Endothelial cell (in vitro differentiated cells): ENCODE measurements around the gene ABCD3. TPM values are rescaled to one million over a fixed set of nuclear protein-coding genes. Genes with fewer than 3 reads are reported as not detected.
"Not testable (repeated sequence)": the region's sequence is repeated elsewhere in the genome, so short reads cannot be mapped to it uniquely, and the experiment has no call there.

Experiments used
- DNase-seq: peaks from one replicate; pipeline ENCODE4 v3.0.0; 2021; ENCODE audit warnings: low spot score
- H3K27ac Mint-ChIP-seq: one replicate; pipeline ENCODE4 v1.8.0; 2021; ENCODE audit warnings: mixed read lengths, inconsistent platforms; ENCODE audit not compliant: unreplicated experiment
- H3K27me3 Mint-ChIP-seq: one replicate; pipeline ENCODE4 v1.8.0; 2021; ENCODE audit warnings: mild to moderate bottlenecking, moderate library complexity, mixed read lengths, inconsistent platforms; ENCODE audit not compliant: unreplicated experiment
- H3K36me3 Mint-ChIP-seq: one replicate; pipeline ENCODE4 v1.8.0; 2021; ENCODE audit warnings: mild to moderate bottlenecking, low read depth, mixed read lengths, inconsistent platforms; ENCODE audit not compliant: unreplicated experiment
- H3K4me1 Mint-ChIP-seq: one replicate; pipeline ENCODE4 v1.8.0; 2021; ENCODE audit warnings: mild to moderate bottlenecking, mixed read lengths, inconsistent platforms; ENCODE audit not compliant: unreplicated experiment
- H3K4me3 Mint-ChIP-seq: one replicate; pipeline ENCODE4 v1.8.0; 2021; ENCODE audit warnings: mild to moderate bottlenecking, mixed read lengths, inconsistent platforms; ENCODE audit not compliant: unreplicated experiment
- H3K9me3 Mint-ChIP-seq: one replicate; pipeline ENCODE4 v1.8.0; 2021; ENCODE audit warnings: mixed read lengths, inconsistent platforms; ENCODE audit not compliant: unreplicated experiment
- total RNA-seq: library from RNA; stranded (reverse); fragmentation: NEBNext Ultra II Directional; extraction: Animal tissue kit (Norgen Biotek cat#: 25700); gene quantifications from one replicate; pipeline ENCODE4 v1.2.1, GENCODE V29; 2021; ENCODE audit not compliant: unreplicated experiment
- TF ChIP-seq, protein P1 (sequence below): fragments of 200-600 bp; sonication (generic); IDR thresholded peaks from one replicate; pipeline ENCODE4 v1.5.0; 2021; ENCODE audit warnings: antibody characterized with exemption; ENCODE audit not compliant: unreplicated experiment

Gene ABCD3
- total RNA-seq, 1 donor from 2014 or later, result 59.6 TPM

DNA sequence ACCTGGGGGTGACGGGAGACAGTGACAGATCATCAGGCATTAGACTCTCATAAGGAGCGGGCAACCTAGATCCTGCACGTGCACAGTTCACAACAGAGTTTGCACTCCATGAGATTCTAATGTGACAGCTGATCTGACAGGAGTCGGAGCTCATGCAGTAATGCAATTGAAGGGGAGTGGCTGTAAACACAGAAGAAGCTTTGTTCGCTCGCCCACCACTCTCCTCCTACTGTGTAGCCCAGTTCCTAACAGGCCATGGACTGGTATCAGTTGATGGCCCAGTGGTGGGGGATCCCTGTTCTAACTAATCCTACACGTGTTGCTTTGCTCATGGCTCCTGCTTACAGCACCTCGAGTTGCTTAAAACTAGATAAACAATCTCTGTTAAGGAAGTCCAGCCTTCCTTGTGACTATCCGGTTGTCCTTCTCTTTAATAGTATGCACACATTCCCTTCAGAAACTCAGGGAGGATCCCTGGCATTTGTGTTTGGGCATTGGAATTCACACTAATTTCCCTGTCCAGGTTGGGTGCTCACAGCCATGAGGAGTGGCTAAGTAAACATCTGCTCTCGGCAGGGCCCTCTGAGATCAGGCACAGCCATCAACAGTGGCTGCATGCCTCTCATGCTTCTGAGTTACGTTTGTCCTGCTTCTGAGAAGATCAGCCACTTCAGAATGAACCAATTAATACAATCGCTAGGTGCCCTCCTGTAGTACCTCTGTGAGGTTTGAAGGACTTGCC lies 144.5 kb downstream of the ABCD3 start:
- no peak for DNase-seq
- H3K27me3 Mint-ChIP-seq, result peaks cover 2% of the 10 kb centered on the region
- H3K27ac Mint-ChIP-seq, result no peak overlapping the region
- no peak overlapping the region for H3K4me3 Mint-ChIP-seq
- no peaks in the 10 kb centered on the region for H3K9me3 Mint-ChIP-seq
- H3K36me3 Mint-ChIP-seq, result no peaks in the 10 kb centered on the region
- TF ChIP-seq, protein P1, sequence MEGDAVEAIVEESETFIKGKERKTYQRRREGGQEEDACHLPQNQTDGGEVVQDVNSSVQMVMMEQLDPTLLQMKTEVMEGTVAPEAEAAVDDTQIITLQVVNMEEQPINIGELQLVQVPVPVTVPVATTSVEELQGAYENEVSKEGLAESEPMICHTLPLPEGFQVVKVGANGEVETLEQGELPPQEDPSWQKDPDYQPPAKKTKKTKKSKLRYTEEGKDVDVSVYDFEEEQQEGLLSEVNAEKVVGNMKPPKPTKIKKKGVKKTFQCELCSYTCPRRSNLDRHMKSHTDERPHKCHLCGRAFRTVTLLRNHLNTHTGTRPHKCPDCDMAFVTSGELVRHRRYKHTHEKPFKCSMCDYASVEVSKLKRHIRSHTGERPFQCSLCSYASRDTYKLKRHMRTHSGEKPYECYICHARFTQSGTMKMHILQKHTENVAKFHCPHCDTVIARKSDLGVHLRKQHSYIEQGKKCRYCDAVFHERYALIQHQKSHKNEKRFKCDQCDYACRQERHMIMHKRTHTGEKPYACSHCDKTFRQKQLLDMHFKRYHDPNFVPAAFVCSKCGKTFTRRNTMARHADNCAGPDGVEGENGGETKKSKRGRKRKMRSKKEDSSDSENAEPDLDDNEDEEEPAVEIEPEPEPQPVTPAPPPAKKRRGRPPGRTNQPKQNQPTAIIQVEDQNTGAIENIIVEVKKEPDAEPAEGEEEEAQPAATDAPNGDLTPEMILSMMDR, result no peak
- H3K4me1 Mint-ChIP-seq, result no peaks in the 10 kb centered on the region

DNA sequence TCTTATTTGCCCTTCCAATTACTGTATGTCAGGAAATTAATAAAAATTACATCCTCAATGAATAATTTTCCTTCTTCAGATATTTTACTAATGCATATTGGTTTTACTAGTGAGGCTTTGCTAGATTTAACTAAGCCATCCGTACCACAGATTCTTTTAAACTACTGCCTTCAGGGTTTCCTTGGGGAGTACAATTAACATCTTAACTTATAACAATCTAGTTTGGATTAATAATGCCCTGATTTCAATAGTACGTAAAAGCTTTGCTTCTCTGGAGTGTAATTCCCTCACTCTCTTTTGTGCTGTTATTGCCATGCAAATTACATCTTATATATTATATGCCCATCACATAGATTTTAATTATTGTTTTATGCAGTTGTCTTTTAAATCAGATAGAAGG lies 147.7 kb downstream of the ABCD3 start:
- DNase-seq, result no peak
- no peak overlapping the region for H3K27ac Mint-ChIP-seq
- H3K4me1 Mint-ChIP-seq, result no peaks in the 10 kb centered on the region
- peaks cover 2% of the 10 kb centered on the region for H3K27me3 Mint-ChIP-seq
- H3K4me3 Mint-ChIP-seq, result no peak overlapping the region
- TF ChIP-seq, protein P1, result no peak
- H3K9me3 Mint-ChIP-seq, result no peaks in the 10 kb centered on the region
- H3K36me3 Mint-ChIP-seq, result no peaks in the 10 kb centered on the region

DNA sequence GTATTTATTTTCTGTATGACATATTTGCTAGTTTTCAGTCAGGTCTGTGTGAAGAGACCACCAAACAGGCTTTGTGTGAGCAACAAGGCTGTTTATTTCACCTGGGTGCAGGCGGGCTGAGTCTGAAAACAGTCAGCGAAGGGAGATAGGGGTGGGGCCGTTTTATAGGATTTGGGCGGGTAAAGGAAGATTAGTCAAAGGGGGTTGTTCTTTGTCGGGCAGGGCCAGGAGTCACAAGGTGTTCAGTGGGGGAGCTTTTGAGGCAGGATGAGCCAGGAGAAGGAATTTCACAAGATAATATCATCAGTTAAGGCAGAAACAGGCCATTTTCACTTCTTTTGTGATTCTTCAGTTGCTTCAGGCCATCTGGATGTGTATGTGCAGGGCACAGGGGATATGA lies 148.2 kb downstream of the ABCD3 start:
- H3K4me1 Mint-ChIP-seq, H3K9me3 Mint-ChIP-seq, H3K4me3 Mint-ChIP-seq, DNase-seq, H3K27ac Mint-ChIP-seq, H3K36me3 Mint-ChIP-seq, H3K27me3 Mint-ChIP-seq: not testable (repeated sequence)

DNA sequence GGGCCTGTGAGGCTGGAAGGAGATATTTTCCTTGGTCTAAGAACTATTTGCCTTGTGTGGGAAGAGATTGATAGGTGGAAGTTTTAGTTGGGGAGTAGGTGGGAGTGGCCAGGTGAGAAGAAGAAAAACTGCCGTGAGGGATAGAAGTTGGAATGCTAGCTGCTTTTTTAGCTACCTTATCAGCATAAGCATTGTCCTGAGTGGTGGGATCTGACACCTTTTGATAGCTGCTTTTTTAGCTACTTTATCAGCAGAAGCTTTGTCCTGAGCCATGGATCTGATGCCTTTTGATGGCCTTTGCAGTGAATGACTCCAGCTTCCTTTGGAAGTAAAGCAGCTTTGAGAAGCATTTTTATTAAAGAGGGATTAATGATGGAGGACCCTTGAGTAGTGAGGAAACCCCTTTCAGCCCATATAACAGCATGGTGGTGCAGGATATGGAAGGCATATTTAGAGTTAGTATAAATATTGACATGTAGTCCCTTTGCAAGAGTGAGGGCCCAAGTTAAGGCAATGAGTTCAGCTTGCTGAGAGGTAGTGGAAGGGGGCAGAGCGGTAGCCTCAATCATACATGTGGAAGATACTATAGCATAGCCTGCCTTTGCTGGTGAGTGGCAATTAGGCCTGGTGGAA lies 149.9 kb downstream of the ABCD3 start:
- not testable (repeated sequence) for H3K4me1 Mint-ChIP-seq, H3K27me3 Mint-ChIP-seq, H3K27ac Mint-ChIP-seq, DNase-seq, H3K9me3 Mint-ChIP-seq, H3K36me3 Mint-ChIP-seq, H3K4me3 Mint-ChIP-seq

Other genes starting within 250 kb of the ABCD3 start
- gene ARHGAP29, start 180.8 kb upstream of the ABCD3 start, total RNA-seq, result 276 TPM
- gene F3, start 123.4 kb downstream of the ABCD3 start, total RNA-seq, result 1.4 TPM